GM12875 (cell line): Measurements from ENCODE around the gene CEPT1.

ENCODE experiments used
- H3K4me3 ChIP-seq: one replicate; pipeline ENCODE4 v1.5.1; 2011; ENCODE audit warnings: low read depth, low read length, control low read depth
- CTCF ChIP-seq: IDR thresholded peaks from 2 replicates; pipeline ENCODE4 v1.5.1; 2011; ENCODE audit warnings: low read depth, mild to moderate bottlenecking, control low read depth, inconsistent platforms, low read length, moderate library complexity, borderline replicate concordance; ENCODE audit not compliant: insufficient read depth

CEPT1 gene

GRCh38 chr1:111148376-111148881, 8.4 kb downstream of the CEPT1 start:
- no peak for TF ChIP-seq CTCF
- H3K4me3 ChIP-seq = no peak overlapping the region

DNA sequence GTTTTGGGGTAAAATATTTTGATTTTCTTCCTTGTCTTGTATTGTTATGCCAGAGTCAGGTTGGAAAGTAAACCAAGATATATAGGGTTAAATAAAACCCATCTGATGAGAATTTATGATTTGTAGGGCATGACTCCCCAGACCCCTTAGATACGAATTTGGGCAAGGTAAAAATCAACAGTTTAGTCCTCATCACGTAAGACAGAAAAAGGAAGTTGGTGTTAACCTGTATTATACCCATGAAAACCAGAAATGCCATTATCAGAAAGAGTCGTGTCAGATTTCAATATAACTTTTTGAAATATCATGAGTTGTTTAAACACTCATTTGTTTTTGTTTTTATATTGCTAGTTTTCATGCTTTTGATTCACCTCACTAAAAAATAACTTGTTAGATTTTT, 11.8 kb downstream of the CEPT1 start:
- TF ChIP-seq CTCF = no peak
- no peak overlapping the region for H3K4me3 ChIP-seq

DNA sequence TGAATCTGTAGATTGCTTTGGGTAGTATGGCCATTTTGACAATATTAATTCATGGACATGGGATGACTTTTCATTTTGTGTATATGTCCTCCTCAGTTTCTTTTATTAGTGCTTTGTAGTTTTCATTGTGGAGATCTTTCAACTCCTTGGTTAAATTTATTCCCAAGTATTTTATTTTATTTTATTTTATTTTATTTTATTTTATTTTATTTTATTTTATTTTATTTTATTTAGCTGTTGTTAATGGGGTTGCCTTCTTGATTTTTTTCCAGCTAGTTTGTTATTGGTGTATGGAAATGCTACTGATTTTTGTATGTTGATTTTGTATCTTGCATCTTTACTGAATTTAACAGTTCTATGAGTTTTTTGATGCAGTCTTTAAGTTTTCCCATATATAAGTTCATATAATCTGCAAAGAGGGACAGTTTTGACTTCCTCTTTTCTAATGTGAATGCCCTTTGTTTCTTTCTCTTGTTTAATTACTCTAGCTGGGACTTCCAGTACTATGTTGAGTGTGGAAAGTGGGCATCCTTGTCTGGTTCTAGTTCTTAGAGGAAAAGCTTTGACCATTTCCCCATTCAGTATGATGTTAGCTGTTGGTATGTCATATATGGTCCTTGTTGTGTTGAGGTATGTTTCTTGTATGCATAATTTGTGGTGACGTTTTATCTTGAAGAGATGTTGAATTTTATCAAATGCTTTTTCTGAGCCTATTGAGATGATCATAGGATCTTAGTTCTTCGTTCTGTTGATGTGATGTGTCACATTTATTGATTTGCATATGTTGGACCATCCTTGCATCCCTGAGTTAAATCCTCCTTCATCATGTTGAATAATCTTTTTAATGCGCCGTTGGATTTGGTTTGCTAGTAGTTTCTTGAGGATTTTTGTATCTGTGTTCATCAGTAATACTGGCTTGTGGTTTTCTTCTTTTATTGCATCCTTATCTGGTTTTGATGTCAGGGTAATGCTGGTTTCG, 14.3 kb downstream of the CEPT1 start:
- no peak overlapping the region for H3K4me3 ChIP-seq
- TF ChIP-seq CTCF = no peak

GRCh38 chr1:111157431-111157830, 17.4 kb downstream of the CEPT1 start:
- no peak for TF ChIP-seq CTCF

GRCh38 chr1:111161843-111162487, 21.9 kb downstream of the CEPT1 start:
- TF ChIP-seq CTCF = no peak

More at GRCh38 chr1:111157431-111157830, 17.4 kb downstream of the CEPT1 start:
- H3K4me3 ChIP-seq = no peak overlapping the region

GRCh38 chr1:111162488-111162880, 22.5 kb downstream of the CEPT1 start:
- no peak for TF ChIP-seq CTCF

More at GRCh38 chr1:111161843-111162487, 21.9 kb downstream of the CEPT1 start:
- H3K4me3 ChIP-seq = no peak overlapping the region

More at GRCh38 chr1:111162488-111162880, 22.5 kb downstream of the CEPT1 start:
- no peak overlapping the region for H3K4me3 ChIP-seq
